ENCODE measurements around the gene PDE7B.

The PDE7B gene

GRCh38 chr6:135910790-135911618, 59.5 kb downstream of the PDE7B start:
- Mint-ChIP-seq H3K4me3 (no peak overlapping the region), H3K27me3 (no peaks in the 10 kb centered on the region), H3K27ac (no peak overlapping the region), H3K36me3 (no peaks in the 10 kb centered on the region), H3K4me1 (peaks cover 0 to 4% of the 10 kb centered on the region in 2 donors), H3K9me3 (no peaks in the 10 kb centered on the region)
- ATAC-seq (replicated peaks) (no peak), DNase-seq (no peak)

DNA sequence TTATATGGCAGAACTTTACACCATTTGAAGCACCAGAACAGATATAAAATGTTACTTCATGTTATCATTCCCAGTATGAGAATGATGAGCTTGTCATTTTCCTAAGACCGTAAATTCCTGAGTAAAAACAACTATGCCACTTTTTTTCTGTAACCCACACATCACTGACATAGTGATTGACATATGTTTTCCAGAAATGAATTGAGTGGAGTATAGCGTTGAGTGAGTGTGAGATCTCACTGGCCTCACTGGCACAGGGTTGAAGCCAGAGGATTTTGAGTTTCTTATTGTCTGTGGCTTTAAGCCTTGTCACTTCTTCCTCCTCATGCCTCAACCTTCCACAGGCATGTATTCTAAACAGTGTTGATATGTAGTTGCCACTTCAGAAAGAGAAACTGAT, 62.3 kb downstream of the PDE7B start:
- Mint-ChIP-seq H3K27ac (no peak overlapping the region), H3K36me3 (peaks cover 0 to 4% of the 10 kb centered on the region in 2 donors), H3K4me3 (no peak overlapping the region), H3K4me1 (peaks cover 4 to 6% of the 10 kb centered on the region in 2 donors), H3K9me3 (no peaks in the 10 kb centered on the region), H3K27me3 (no peaks in the 10 kb centered on the region)
- DNase-seq (no peak), ATAC-seq (replicated peaks) (no peak)

DNA sequence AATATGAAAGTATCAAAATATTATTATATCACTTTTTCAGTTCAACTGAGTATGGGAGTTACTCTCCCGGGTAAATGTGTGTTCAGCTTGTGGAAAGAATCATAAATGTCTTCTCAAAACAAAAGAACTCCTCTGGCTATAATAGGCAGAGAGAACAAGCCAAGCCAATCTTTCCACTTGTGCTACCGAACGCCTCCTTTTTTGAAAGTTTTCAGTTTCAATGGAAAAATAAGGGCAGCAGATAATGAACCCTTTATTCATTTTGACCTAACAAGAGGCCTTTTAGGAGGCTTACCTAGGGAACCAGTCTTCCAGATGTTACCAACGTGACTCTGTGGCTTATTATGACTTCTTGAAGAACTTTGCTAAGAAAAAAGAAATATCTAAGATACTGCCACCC, 67.5 kb downstream of the PDE7B start:
- Mint-ChIP-seq H3K9me3 (no peaks in the 10 kb centered on the region), H3K27ac (no peak overlapping the region), H3K4me3 (no peak overlapping the region), H3K27me3 (no peaks in the 10 kb centered on the region), H3K36me3 (peaks cover 0 to 4% of the 10 kb centered on the region in 2 donors), H3K4me1 (peaks cover 3 to 32% of the 10 kb centered on the region in 2 donors)
- ATAC-seq (replicated peaks): no peak
- DNase-seq: no peak

DNA sequence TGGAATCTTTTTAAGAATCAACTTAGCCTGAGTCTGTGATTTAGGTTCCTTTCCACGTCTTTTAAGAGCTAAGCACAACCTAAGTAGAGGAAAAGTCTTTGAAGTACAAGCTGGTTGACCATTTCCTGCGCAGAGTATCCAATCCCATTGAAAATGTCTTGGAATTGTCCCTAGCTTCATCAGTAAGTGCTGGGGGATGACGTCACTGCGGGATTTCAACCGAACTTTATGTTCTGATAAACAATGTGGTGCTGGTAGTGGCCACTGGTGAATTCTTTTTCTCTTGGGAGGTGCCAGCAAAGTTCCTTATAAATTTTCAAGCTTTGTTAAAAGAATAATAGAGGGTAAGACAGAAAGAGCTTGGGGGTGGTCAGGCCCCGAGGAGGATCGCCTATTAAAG, 69.2 kb downstream of the PDE7B start:
- no peak for ATAC-seq (replicated peaks)
- DNase-seq: no peak
- no peaks in the 10 kb centered on the region for H3K27me3 Mint-ChIP-seq
- H3K9me3 Mint-ChIP-seq: no peaks in the 10 kb centered on the region
- H3K27ac Mint-ChIP-seq: no peak overlapping the region
- H3K4me3 Mint-ChIP-seq: no peak overlapping the region
- peaks cover 0 to 4% of the 10 kb centered on the region in 2 donors for H3K36me3 Mint-ChIP-seq
- H3K4me1 Mint-ChIP-seq: peaks cover 3 to 32% of the 10 kb centered on the region in 2 donors

DNA sequence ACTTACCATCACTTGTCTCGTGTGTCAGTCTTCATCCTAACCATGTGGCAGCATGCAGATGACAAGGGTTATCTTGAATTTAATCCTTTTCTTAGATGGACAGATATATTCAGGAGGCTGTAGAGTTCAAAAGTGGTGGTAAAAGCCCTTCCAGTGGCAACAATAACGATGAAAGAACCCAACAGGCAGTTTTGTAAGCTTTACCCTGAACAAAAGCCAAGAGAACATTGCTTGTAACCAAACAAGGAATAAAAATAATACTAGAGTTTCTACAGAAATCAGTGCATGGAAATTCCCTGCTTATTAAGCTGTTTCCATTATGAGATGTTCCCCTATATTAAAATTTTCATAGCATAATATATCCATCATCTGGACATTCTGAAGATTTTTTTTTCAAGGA, 69.7 kb downstream of the PDE7B start:
- Mint-ChIP-seq H3K27me3 (no peaks in the 10 kb centered on the region), H3K4me1 (peaks cover 3 to 32% of the 10 kb centered on the region in 2 donors), H3K27ac (no peak overlapping the region), H3K4me3 (no peak overlapping the region), H3K36me3 (peaks cover 0 to 4% of the 10 kb centered on the region in 2 donors), H3K9me3 (peaks cover 0 to under 1% of the 10 kb centered on the region in 2 donors)
- no peak for ATAC-seq (replicated peaks)
- DNase-seq: no peak

- Mint-ChIP-seq H3K27ac (no peak overlapping the region), H3K36me3 (peaks cover 0 to 4% of the 10 kb centered on the region in 2 donors), H3K4me3 (peak overlapping the region in 1 of 2 donors; percentile 36), H3K4me1 (peaks cover 3 to 32% of the 10 kb centered on the region in 2 donors), H3K27me3 (no peaks in the 10 kb centered on the region), H3K9me3 (peaks cover 0 to 4% of the 10 kb centered on the region in 2 donors)
- peak; percentile 47 for DNase-seq
- peak; percentile 98 for ATAC-seq (replicated peaks)
Observed at GRCh38 chr6:135922174-135922573, 70.7 kb downstream of the PDE7B start.

DNA sequence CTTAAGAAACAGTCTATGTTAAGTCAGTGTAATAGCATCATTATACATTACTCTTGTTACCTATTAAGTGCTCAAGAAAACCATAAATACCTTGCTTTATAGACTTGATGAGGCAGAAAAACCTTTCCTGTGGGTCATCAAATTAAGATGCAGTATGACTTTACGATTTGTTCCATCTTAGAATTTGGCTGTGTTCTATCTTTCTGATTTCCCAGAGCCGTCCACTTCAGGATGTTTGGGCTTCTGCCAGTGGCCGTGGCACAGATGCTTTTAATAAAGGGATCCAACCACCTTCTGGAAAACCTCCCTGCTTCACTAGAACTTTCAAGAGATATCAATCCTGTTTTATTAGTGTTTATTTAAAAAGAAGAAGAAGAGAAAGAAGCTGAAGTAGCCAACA, 71.2 kb downstream of the PDE7B start:
- H3K36me3 Mint-ChIP-seq: peaks cover 0 to under 1% of the 10 kb centered on the region in 2 donors
- H3K4me3 Mint-ChIP-seq: no peak overlapping the region
- H3K27ac Mint-ChIP-seq: no peak overlapping the region
- ATAC-seq (replicated peaks) (no peak), DNase-seq (no peak)
- H3K4me1 Mint-ChIP-seq: peaks cover 3 to 29% of the 10 kb centered on the region in 2 donors
- peaks cover 0 to 4% of the 10 kb centered on the region in 2 donors for H3K9me3 Mint-ChIP-seq
- H3K27me3 Mint-ChIP-seq: no peaks in the 10 kb centered on the region

DNA sequence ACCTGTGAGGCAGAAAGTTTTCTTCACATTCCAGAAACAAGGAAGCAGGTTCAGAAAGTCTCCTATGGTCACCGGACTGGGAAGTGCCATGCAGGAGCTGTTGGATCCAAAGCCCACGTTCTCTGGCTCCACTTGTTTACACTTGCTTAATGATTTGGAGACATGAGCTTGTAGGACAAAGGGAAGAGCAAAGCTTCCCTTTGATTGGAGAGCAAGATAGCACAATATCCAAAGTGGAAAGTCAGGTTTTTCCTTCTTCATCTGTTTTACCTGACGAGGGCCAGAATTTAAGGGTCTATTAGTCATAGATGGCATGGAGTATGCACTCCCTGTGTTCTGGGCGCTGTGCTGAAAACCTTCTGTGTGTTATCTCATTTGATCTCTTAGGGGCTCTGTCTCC, 81.2 kb downstream of the PDE7B start:
- Mint-ChIP-seq H3K4me3 (no peak overlapping the region), H3K4me1 (peaks cover 2 to 7% of the 10 kb centered on the region in 2 donors), H3K27me3 (no peaks in the 10 kb centered on the region), H3K9me3 (peaks cover 7 to 9% of the 10 kb centered on the region in 2 donors), H3K27ac (no peak overlapping the region), H3K36me3 (peaks cover 9% of the 10 kb centered on the region in 2 donors)
- DNase-seq (no peak), ATAC-seq (replicated peaks) (no peak)

DNA sequence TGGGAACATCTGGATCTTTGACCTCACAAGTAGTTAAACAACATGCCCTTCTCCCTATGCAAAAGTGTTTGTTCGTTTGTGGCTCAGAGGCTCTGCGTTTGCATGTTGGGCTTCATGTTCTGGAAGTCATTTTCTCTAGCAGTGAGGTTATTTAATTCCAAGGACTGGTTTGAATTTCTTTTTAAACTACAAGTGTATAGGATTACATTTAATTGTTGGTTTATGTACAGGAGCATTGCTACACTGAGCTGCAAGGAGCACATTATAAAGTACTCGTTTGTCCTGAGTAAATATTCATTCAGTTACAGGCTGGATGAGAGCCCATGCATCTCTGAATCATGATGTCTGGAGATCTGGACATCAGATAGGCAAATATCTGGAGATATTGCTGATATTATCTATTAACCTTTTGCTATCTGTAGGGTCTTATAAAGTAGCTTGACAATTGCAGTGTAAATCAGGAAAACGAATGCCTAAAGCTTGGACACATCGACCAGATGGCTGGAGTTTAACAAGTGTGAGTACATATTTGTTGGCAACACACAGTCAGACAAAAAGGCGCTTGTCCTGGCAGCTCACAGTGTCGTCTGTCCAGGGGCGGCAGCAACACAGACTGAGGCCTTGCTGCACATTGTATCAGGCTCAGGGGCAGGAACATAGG, 84.6 kb downstream of the PDE7B start:
- no peak for DNase-seq

GRCh38 chr6:135936606-135937005, 85.1 kb downstream of the PDE7B start:
- Mint-ChIP-seq H3K4me3 (no peak overlapping the region), H3K36me3 (no peaks in the 10 kb centered on the region), H3K27me3 (no peaks in the 10 kb centered on the region), H3K27ac (no peak overlapping the region), H3K4me1 (peaks cover 0 to 2% of the 10 kb centered on the region in 2 donors), H3K9me3 (no peaks in the 10 kb centered on the region)
- DNase-seq: no peak
- no peak for ATAC-seq (replicated peaks)

More for the DNA sequence above, 84.6 kb downstream of the PDE7B start:
- Mint-ChIP-seq H3K4me1 (peaks cover 0 to 2% of the 10 kb centered on the region in 2 donors), H3K27ac (no peak overlapping the region), H3K4me3 (no peak overlapping the region), H3K36me3 (no peaks in the 10 kb centered on the region), H3K9me3 (no peaks in the 10 kb centered on the region), H3K27me3 (no peaks in the 10 kb centered on the region)
- ATAC-seq (replicated peaks): no peak

DNA sequence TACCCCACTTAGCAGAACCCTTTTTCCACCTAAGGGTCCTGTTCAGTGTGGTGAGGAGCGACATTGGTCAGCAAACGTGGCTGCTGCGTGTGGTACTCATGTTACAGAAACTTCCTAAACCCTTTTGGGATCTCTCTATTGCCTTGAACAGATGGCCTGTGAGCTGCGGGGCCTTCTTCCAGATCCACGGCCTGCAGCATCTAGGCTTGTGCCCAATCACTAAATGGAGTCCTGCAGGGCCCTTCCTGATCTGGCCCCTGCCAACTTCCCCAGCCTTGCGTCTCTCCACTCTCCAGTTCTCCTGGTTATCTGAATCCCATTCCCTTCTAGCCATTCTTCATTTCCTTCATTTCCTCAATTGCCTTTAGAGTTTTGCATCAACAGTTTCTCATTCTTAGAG, 85.6 kb downstream of the PDE7B start:
- peaks cover 0 to 2% of the 10 kb centered on the region in 2 donors for H3K4me1 Mint-ChIP-seq
- no peak for ATAC-seq (replicated peaks)

DNA sequence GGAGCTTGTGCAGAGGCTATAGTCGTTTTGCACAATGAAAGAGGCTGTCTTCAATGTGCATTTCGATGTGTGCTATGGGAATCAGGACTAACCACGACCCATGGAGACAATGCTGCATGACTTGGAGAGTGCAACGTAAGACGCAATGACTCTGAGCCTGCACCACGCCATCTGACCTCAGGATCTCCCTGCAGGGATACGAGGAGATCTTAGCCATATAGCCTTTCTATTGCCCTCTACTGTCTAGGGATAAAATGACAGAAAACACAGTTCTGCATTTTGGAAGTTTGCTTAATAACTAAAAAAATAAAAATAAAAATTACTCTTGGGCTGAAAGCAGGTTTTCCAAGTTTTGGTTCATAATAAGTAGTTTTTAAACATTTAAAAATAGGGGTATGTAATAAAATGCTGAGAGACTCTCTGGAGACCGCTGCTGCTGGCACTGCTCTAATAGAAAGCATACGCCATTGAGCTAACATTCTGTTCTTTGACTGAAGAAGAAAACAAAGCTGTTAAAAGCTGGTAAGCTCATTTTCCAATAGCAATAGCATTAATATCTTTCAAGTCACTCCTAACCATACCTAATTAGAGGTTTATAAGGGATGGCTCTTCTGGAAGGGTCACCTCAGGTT, 87.2 kb downstream of the PDE7B start:
- ATAC-seq (replicated peaks): peak; percentile 41 to 42
- no peak overlapping the region for H3K27ac Mint-ChIP-seq
- H3K4me3 Mint-ChIP-seq: no peak overlapping the region
- H3K27me3 Mint-ChIP-seq: no peaks in the 10 kb centered on the region
- H3K36me3 Mint-ChIP-seq: peaks cover 0 to under 1% of the 10 kb centered on the region in 2 donors
- DNase-seq: no peak
- H3K4me1 Mint-ChIP-seq: peaks cover 0 to 2% of the 10 kb centered on the region in 2 donors
- H3K9me3 Mint-ChIP-seq: no peaks in the 10 kb centered on the region

More for the DNA sequence above, 85.6 kb downstream of the PDE7B start:
- H3K4me3 Mint-ChIP-seq: no peak overlapping the region
- H3K9me3 Mint-ChIP-seq: no peaks in the 10 kb centered on the region
- H3K36me3 Mint-ChIP-seq: no peaks in the 10 kb centered on the region
- H3K27ac Mint-ChIP-seq: no peak overlapping the region
- DNase-seq: no peak
- no peaks in the 10 kb centered on the region for H3K27me3 Mint-ChIP-seq

DNA sequence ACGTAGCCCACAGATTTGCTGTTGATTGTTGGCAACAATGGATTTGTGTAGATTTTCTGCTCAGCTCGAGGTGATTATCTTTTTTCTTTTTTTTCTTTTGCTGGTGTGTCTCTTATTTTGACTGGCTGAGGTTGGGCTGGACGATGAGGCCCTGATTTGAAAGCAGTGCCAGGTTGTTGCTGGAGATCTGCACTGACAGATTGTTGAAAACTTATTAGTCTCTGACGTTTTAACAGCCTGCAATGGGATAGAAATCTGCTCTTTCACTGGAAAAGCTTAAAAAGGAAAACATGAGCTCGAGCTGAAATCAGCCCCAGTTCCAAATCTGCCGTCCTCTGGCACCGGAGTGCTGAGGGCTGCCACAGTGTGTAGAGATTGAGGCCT, 87.7 kb downstream of the PDE7B start:
- Mint-ChIP-seq H3K9me3 (no peaks in the 10 kb centered on the region), H3K4me3 (no peak overlapping the region), H3K27ac (no peak overlapping the region), H3K36me3 (peaks cover 0 to 3% of the 10 kb centered on the region in 2 donors), H3K4me1 (peaks cover 0 to 2% of the 10 kb centered on the region in 2 donors), H3K27me3 (no peaks in the 10 kb centered on the region)
- DNase-seq: no peak
- no peak for ATAC-seq (replicated peaks)

GRCh38 chr6:135940616-135941167, 89.2 kb downstream of the PDE7B start:
- H3K27me3 Mint-ChIP-seq: no peaks in the 10 kb centered on the region
- H3K27ac Mint-ChIP-seq: no peak overlapping the region
- peaks cover 0 to 2% of the 10 kb centered on the region in 2 donors for H3K4me1 Mint-ChIP-seq
- no peaks in the 10 kb centered on the region for H3K9me3 Mint-ChIP-seq
- ATAC-seq (replicated peaks) (no peak), DNase-seq (no peak)
- H3K36me3 Mint-ChIP-seq: peaks cover 0 to 5% of the 10 kb centered on the region in 2 donors
- no peak overlapping the region for H3K4me3 Mint-ChIP-seq

Measured in stimulated activated naive B cell treated with anti-CD40 and anti-IgM and Interleukin-4, amounts not matched to agents 10 μg/mL and 1 μg/mL and 100 μg/mL, for 72 hours (primary cell).